ENCODE results near the gene PGLYRP1.

The PGLYRP1 gene, protein sequence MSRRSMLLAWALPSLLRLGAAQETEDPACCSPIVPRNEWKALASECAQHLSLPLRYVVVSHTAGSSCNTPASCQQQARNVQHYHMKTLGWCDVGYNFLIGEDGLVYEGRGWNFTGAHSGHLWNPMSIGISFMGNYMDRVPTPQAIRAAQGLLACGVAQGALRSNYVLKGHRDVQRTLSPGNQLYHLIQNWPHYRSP

DNA sequence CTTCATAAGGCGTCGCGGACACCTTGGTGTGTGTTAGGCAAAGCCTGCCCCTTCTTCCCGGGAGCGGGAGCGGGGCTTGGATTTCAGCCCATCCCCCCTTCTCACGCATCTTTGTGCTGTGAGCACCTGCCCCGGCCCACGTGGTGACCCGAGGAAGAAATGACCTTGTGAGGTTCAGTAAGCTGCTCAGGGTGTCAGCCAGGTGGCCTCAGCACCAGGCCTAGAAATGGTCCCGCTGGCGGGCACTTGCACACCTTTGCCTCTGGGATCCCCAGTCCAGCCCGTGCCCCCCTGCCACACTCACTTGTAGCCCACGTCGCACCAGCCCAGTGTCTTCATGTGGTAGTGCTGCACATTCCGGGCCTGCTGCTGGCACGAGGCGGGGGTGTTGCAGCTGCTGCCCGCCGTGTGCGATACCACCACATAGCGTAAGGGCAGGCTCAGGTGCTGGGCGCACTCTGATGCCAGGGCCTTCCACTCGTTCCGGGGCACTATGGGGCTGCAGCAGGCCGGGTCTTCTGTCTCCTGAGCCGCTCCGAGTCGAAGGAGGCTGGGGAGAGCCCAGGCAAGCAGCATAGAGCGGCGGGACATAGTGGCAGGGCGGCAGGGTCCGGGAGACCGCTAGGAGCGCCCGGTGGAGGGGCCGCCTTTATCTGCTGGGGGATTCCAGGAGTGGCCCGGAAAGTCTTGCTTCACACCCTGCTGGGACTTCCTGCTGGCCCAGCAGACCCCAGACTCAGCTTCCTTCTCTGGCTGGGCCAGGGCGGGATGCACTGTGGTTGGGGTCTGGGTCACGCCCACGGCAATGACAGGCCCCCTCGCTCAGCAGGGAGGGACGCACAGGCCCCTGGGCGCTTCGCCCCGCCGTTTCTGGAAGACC lies at the start of gene PGLYRP1:
PGLYRP1 (minus strand) TSS at position 623 of the 880 bp plus-strand sequence; CDS start at position 591, 32 bp downstream.
- Histone ChIP-seq H3K27ac (ENCODE audit: low read depth, low read length) (no peak within 1 kb of the TSS), H3K9ac (ENCODE audit: low read length in 5 of 5) (peak within 1 kb of the TSS in 1 of 5 donors; percentile 24), H3K4me1 (ENCODE audit: control insufficient read depth in 5 of 5, insufficient read depth in 5 of 5, low read length in 5 of 5) (no peaks in the 10 kb centered on the region), H3K9me3 (ENCODE audit: control insufficient read depth in 5 of 5, low read length in 5 of 5) (no peaks in the 10 kb centered on the region), H3K4me3 (ENCODE audit: low read depth in 1 of 5, low read length in 5 of 5) (no peak within 1 kb of the TSS), H3K27me3 (ENCODE audit: control insufficient read depth in 5 of 5, insufficient read depth in 4 of 5, low read length in 5 of 5) (peaks cover 7 to 35% (median 33%) of the 10 kb centered on the region in 5 donors), H3K36me3 (ENCODE audit: control insufficient read depth in 5 of 5, insufficient read depth in 5 of 5, low read length in 5 of 5) (peaks cover 0 to 6% (median 0%) of the 10 kb centered on the region in 5 donors)

GRCh38 chr19:46069806-46070341 lies 47.0 kb upstream of the PGLYRP1 start:
- Histone ChIP-seq H3K4me1 (ENCODE audit: control insufficient read depth in 5 of 5, insufficient read depth in 5 of 5, low read length in 5 of 5) (no peaks in the 10 kb centered on the region), H3K9me3 (ENCODE audit: control insufficient read depth in 5 of 5, low read length in 5 of 5) (no peaks in the 10 kb centered on the region), H3K4me3 (ENCODE audit: low read depth in 1 of 5, low read length in 5 of 5) (no peak overlapping the region), H3K27ac (ENCODE audit: low read depth, low read length) (no peak overlapping the region), H3K27me3 (ENCODE audit: control insufficient read depth in 5 of 5, insufficient read depth in 4 of 5, low read length in 5 of 5) (peaks cover 13 to 48% (median 30%) of the 10 kb centered on the region in 5 donors), H3K9ac (ENCODE audit: low read length in 5 of 5) (no peak overlapping the region), H3K36me3 (ENCODE audit: control insufficient read depth in 5 of 5, insufficient read depth in 5 of 5, low read length in 5 of 5) (no peaks in the 10 kb centered on the region)

DNA sequence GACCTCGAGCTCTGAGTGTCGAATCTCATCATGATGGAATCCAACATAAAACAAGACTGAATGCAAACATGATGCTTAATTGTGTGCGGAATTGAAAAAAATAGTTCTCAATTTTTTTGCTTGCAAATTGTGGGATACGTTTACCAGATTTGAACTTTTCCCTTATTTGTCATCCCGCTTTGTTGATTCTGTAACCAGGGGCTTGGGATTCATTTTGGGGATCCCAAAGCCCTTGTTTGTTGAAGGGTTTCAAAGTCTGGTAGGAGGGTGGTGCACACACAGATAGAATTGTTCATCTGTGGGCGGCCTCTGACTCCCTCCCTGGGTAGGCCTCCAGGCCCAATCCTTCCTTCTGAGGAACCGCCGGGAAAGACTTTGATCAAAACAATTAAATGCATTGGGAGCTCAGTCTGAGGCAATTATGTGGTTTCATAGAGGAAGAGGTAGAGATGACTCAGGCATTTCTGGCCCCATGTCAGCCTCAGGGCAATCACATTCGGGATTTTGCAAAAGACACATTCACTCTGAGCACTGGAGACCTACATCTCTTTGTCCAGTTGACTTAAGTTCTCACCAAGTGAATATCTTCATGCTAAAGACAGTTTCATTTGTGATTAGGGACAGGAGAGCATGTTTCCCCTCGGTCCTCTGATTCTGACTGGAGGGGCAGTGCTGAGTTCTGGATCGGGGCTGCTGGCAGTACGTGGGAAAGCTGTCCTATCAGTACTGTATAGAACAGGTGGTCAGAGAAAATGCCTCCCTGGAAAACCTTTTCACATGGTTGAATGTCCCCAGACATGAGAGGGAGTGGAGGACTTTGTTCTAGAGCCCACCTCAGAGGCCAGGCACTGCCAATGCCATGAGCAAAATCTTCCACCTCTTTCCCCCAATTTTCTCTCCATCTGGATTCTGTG lies 45.7 kb upstream of the PGLYRP1 start:
- Histone ChIP-seq H3K27ac (ENCODE audit: low read depth, low read length) (no peak overlapping the region), H3K36me3 (ENCODE audit: control insufficient read depth in 5 of 5, insufficient read depth in 5 of 5, low read length in 5 of 5) (no peaks in the 10 kb centered on the region), H3K9ac (ENCODE audit: low read length in 5 of 5) (no peak overlapping the region), H3K4me3 (ENCODE audit: low read depth in 1 of 5, low read length in 5 of 5) (no peak overlapping the region), H3K9me3 (ENCODE audit: control insufficient read depth in 5 of 5, low read length in 5 of 5) (no peaks in the 10 kb centered on the region), H3K27me3 (ENCODE audit: control insufficient read depth in 5 of 5, insufficient read depth in 4 of 5, low read length in 5 of 5) (peaks cover 13 to 51% (median 30%) of the 10 kb centered on the region in 5 donors), H3K4me1 (ENCODE audit: control insufficient read depth in 5 of 5, insufficient read depth in 5 of 5, low read length in 5 of 5) (no peaks in the 10 kb centered on the region)

DNA sequence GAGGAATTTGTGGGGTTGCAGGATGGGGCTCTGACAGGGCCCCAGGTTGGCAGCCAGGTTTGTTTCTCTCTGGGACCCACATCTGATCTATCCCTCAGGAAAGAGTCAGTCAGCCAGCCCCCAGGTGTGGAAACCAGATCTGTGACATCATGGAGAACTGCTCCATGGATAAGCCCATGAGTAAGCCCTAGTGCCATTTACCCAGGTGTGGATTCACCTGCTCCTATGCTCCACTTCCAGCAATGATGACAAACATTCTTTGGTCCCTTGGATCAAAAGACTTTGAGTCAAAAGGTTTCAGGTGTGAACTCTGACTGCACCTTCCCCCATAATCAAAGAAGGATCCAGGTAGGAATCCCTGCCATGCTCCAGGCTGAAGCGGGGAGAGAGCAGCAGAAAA lies 44.8 kb upstream of the PGLYRP1 start:
- Histone ChIP-seq H3K4me1 (ENCODE audit: control insufficient read depth in 5 of 5, insufficient read depth in 5 of 5, low read length in 5 of 5) (no peaks in the 10 kb centered on the region), H3K36me3 (ENCODE audit: control insufficient read depth in 5 of 5, insufficient read depth in 5 of 5, low read length in 5 of 5) (no peaks in the 10 kb centered on the region), H3K27me3 (ENCODE audit: control insufficient read depth in 5 of 5, insufficient read depth in 4 of 5, low read length in 5 of 5) (peaks cover 13 to 51% (median 30%) of the 10 kb centered on the region in 5 donors)

DNA sequence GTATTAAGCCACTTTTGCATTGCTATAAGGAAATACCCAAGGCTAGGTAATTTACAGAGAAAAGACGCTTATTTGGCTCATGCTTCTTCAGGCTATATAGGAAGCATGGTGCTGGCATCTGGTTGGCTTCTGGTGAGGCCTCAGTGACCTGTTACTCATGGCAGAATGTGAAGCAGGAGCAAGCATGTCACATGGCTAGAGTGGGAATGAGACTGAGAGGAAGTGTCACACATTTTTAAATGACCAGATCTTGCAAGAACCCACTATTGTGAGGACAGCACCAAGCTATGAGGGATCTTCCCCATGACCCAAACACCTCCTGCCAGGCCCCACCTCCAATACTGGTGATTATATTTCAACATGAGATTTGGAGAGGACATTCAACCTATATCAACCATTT lies 43.6 kb upstream of the PGLYRP1 start:
- Histone ChIP-seq H3K27me3 (ENCODE audit: control insufficient read depth in 5 of 5, insufficient read depth in 4 of 5, low read length in 5 of 5) (peaks cover 13 to 40% (median 30%) of the 10 kb centered on the region in 5 donors), H3K4me1 (ENCODE audit: control insufficient read depth in 5 of 5, insufficient read depth in 5 of 5, low read length in 5 of 5) (no peaks in the 10 kb centered on the region), H3K36me3 (ENCODE audit: control insufficient read depth in 5 of 5, insufficient read depth in 5 of 5, low read length in 5 of 5) (no peaks in the 10 kb centered on the region), H3K4me3 (ENCODE audit: low read depth in 1 of 5, low read length in 5 of 5) (no peak overlapping the region), H3K9me3 (ENCODE audit: control insufficient read depth in 5 of 5, low read length in 5 of 5) (no peaks in the 10 kb centered on the region), H3K9ac (ENCODE audit: low read length in 5 of 5) (no peak overlapping the region), H3K27ac (ENCODE audit: low read depth, low read length) (no peak overlapping the region)

More for the DNA sequence above, 44.8 kb upstream of the PGLYRP1 start:
- no peak overlapping the region for H3K27ac ChIP-seq (ENCODE audit: low read depth, low read length)
- H3K9ac ChIP-seq (ENCODE audit: low read length in 5 of 5): no peak overlapping the region
- no peak overlapping the region for H3K4me3 ChIP-seq (ENCODE audit: low read depth in 1 of 5, low read length in 5 of 5)
- no peaks in the 10 kb centered on the region for H3K9me3 ChIP-seq (ENCODE audit: control insufficient read depth in 5 of 5, low read length in 5 of 5)

GRCh38 chr19:46065486-46066071 lies 42.7 kb upstream of the PGLYRP1 start:
- Histone ChIP-seq H3K27ac (ENCODE audit: low read depth, low read length) (no peak overlapping the region), H3K4me1 (ENCODE audit: control insufficient read depth in 5 of 5, insufficient read depth in 5 of 5, low read length in 5 of 5) (no peaks in the 10 kb centered on the region), H3K9me3 (ENCODE audit: control insufficient read depth in 5 of 5, low read length in 5 of 5) (no peaks in the 10 kb centered on the region), H3K4me3 (ENCODE audit: low read depth in 1 of 5, low read length in 5 of 5) (no peak overlapping the region), H3K9ac (ENCODE audit: low read length in 5 of 5) (no peak overlapping the region), H3K36me3 (ENCODE audit: control insufficient read depth in 5 of 5, insufficient read depth in 5 of 5, low read length in 5 of 5) (no peaks in the 10 kb centered on the region), H3K27me3 (ENCODE audit: control insufficient read depth in 5 of 5, insufficient read depth in 4 of 5, low read length in 5 of 5) (peaks cover 13 to 31% (median 23%) of the 10 kb centered on the region in 5 donors)

DNA sequence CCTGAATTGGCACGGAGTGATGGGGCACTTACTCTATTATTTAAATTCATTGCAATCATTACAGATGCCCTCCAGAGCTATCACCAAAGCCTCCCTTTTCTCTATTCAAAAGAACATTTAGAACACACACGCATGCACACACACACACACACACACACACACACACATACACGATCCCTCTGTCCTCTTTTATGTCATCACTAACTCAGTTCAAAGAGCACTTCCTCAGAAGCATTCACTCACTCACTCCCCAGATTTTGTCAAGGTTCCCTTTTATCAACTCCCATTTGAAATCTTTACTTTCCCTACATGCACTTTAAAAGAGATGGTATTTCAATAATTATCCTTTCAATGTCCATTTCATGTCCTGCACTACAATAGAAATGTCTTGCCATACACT lies 40.3 kb upstream of the PGLYRP1 start:
- peaks cover 8 to 32% (median 16%) of the 10 kb centered on the region in 5 donors for H3K27me3 ChIP-seq (ENCODE audit: control insufficient read depth in 5 of 5, insufficient read depth in 4 of 5, low read length in 5 of 5)

GRCh38 chr19:46060012-46060411 lies 37.2 kb upstream of the PGLYRP1 start:
- H3K27me3 ChIP-seq (ENCODE audit: control insufficient read depth in 5 of 5, insufficient read depth in 4 of 5, low read length in 5 of 5): peaks cover 0 to 26% (median 5%) of the 10 kb centered on the region in 5 donors
- H3K4me1 ChIP-seq (ENCODE audit: control insufficient read depth in 5 of 5, insufficient read depth in 5 of 5, low read length in 5 of 5): no peaks in the 10 kb centered on the region
- no peak overlapping the region for H3K27ac ChIP-seq (ENCODE audit: low read depth, low read length)
- H3K4me3 ChIP-seq (ENCODE audit: low read depth in 1 of 5, low read length in 5 of 5): no peak overlapping the region
- H3K36me3 ChIP-seq (ENCODE audit: control insufficient read depth in 5 of 5, insufficient read depth in 5 of 5, low read length in 5 of 5): no peaks in the 10 kb centered on the region
- peaks cover 0 to 4% (median 2%) of the 10 kb centered on the region in 5 donors for H3K9me3 ChIP-seq (ENCODE audit: control insufficient read depth in 5 of 5, low read length in 5 of 5)
- no peak overlapping the region for H3K9ac ChIP-seq (ENCODE audit: low read length in 5 of 5)

More for the DNA sequence above, 40.3 kb upstream of the PGLYRP1 start:
- peaks cover 0 to 4% (median 2%) of the 10 kb centered on the region in 5 donors for H3K9me3 ChIP-seq (ENCODE audit: control insufficient read depth in 5 of 5, low read length in 5 of 5)
- no peak overlapping the region for H3K4me3 ChIP-seq (ENCODE audit: low read depth in 1 of 5, low read length in 5 of 5)
- H3K36me3 ChIP-seq (ENCODE audit: control insufficient read depth in 5 of 5, insufficient read depth in 5 of 5, low read length in 5 of 5): no peaks in the 10 kb centered on the region
- H3K27ac ChIP-seq (ENCODE audit: low read depth, low read length): no peak overlapping the region
- no peak overlapping the region for H3K9ac ChIP-seq (ENCODE audit: low read length in 5 of 5)
- H3K4me1 ChIP-seq (ENCODE audit: control insufficient read depth in 5 of 5, insufficient read depth in 5 of 5, low read length in 5 of 5): no peaks in the 10 kb centered on the region

- Histone ChIP-seq H3K9me3 (ENCODE audit: control insufficient read depth in 5 of 5, low read length in 5 of 5) (peaks cover 0 to 4% (median 2%) of the 10 kb centered on the region in 5 donors), H3K27ac (ENCODE audit: low read depth, low read length) (no peak overlapping the region), H3K9ac (ENCODE audit: low read length in 5 of 5) (no peak overlapping the region), H3K4me1 (ENCODE audit: control insufficient read depth in 5 of 5, insufficient read depth in 5 of 5, low read length in 5 of 5) (no peaks in the 10 kb centered on the region), H3K36me3 (ENCODE audit: control insufficient read depth in 5 of 5, insufficient read depth in 5 of 5, low read length in 5 of 5) (no peaks in the 10 kb centered on the region), H3K4me3 (ENCODE audit: low read depth in 1 of 5, low read length in 5 of 5) (no peak overlapping the region), H3K27me3 (ENCODE audit: control insufficient read depth in 5 of 5, insufficient read depth in 4 of 5, low read length in 5 of 5) (peaks cover 0 to 21% (median 5%) of the 10 kb centered on the region in 5 donors)
Measured at GRCh38 chr19:46058778-46059177, 35.9 kb upstream of the PGLYRP1 start.

All from subcutaneous abdominal adipose tissue (tissue), 5 donors.